ENCODE results near the gene ZNF385B.

DNA sequence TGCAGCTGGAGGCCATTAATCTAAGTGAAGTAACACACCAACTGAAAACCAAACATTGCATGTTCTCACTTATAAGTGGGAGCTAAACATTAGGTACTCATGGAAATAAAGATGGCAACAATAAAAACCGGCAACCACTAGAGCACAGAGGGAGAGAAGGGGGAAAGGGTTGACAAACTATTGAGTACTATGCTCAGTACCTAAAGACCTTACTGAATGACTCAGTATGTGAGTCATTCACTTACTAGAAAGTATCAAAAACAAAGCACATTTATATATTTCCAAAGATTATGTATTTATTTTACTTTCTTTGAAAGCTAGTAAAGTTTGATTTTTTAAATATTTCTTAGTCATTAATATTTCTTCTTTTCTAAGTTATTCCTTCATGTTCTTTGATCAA is 48.9 kb downstream of the ZNF385B start:
- TF ChIP-seq CTCF (IDR thresholded peaks at IDR 0.05): no peak
- no peak for TF ChIP-seq EZH2 (IDR thresholded peaks at IDR 0.05)

Data from neural progenitor cell (in vitro differentiated cells).